GM19043 (cell line): ENCODE results near the gene DCLRE1C.
"Not testable (repeated sequence)": the region's sequence is repeated elsewhere in the genome, so short reads cannot be mapped to it uniquely, and the experiment has no call there.

Experiments
- ATAC-seq: cut with Tn5 transposase; IDR thresholded peaks from one replicate; pipeline ENCODE4 v1.9.1; 2021; ENCODE audit warnings: low read depth; ENCODE audit not compliant: unreplicated experiment

DCLRE1C gene

DNA sequence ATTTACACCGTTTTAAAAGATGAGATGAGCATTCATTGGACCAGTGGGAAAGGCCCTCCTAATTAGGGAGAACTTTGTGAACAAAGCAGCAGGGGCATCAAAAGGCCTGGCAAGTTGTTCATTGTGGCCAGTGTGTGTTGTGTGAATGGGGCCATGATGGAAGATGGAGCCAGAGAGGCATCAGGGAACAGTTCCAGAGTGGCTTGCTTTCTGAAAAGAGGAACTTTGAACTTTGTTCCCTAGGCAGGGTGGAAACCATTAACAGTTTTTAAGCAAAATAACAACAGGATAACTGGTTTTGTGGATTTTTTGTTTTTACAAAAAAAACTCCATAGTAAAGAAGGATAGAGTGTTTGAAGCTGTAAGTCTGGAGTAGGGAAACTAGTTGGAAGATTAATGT lies 62.7 kb downstream of the DCLRE1C start:
- ATAC-seq = no peak

DNA sequence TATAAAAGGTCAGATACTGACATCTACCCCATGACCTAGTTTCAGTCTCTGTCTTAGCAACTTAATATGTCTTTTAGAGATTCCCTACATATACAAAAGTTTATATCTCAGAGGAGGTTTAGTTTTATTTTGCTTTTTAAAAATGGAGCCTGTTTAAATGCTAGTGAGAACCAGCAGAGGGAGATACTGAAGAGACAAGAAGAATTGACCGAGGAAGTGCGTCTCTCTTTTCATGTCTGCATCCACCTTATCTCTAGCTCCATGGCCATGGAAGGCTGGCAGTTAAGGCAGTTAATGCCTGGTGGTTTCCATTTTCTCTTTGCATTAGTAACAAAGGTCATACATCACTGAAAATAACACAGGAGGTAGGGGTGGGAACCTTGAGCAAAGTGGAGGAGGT lies 64.6 kb downstream of the DCLRE1C start:
- no peak for ATAC-seq

DNA sequence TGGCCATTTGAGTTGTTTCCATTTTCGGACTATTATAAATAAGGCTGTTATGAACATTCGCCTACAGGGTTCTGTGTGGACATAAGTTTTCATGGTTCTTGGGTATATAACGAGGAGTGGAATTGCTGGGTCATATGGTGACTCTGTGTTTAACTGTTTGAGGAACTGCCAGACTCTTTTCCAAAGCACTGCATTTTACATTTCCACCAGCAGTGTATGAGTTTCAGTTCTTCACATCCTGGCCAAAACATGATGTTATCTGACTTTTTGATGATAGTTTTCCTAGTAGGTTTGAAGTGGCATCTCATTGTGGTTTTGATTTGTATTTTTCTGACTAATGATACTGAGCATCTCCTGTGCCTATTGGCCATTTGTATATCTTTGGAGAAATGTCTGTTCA lies 69.8 kb downstream of the DCLRE1C start:
- no peak for ATAC-seq

DNA sequence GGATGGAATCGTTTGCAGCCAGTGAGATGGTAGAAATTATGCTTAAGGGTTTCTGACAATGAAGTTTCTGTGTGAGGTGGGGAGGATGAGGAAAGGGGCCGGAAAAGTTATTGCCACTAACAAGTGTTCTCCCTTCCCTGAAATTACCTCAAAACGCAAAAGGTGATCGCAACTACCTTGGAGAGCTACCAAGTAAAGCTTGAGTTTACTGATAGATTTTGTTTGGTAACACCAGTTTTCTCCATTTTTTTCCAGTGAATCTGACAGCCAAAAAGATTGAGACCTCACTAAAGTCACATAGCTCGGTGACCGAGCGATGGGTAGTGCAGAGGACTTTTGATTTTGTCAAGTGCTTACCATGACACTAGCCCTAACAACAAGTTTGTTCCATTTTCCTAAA lies 73.7 kb downstream of the DCLRE1C start:
- ATAC-seq = no peak

DNA sequence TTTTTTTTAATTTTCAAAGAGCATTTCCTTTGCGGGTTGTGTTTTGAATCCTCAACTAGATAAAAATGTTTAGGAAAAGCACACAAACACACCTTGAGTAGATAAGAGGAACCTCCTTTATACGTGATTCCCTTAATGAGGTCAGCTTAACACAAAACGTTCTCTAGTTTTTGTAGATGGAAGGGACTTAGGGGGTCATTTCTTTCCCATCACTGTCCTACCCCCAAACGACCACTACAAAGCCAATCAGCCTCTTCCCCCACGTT lies 74.0 kb downstream of the DCLRE1C start:
- no peak for ATAC-seq

DNA sequence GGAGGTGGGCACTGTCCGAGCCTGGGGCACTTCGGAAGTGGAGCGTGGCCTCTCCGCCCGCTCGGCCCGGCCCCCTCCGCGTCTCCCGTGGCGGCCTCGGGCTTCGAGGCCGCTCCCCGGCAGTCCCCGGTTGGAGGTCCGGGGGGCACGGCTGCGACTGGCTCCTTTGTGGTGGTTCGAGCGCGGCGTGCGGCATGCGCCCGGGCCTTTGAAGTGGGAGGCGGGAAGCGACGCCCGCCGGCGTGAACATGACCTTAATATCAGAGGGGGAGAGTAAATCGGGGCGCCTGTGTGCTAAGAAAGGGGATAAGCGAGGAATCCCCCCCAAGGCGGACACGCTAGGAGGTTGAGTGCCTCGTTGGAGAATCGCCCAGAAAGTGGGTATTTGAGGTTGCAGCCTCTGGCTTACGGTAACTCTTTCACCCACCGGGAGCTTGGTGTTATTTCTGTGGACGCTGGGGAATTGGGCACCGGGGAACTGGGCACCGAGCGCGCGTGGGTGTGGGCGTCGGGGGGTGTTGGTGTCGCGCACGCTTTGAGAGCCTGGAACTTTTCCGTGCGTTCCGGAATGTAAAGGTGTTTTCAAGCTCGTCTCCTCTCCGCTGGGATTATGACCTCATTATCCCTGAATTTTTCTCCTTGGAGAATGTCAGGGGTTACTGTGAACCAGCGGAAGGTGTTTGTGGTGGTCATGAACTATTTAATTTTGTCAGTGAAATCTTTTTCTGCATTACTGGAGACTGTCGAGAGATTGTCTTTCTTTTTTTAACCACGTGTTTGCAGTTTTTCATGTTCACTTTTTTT lies 74.6 kb downstream of the DCLRE1C start:
- peak; percentile 12 for ATAC-seq

DNA sequence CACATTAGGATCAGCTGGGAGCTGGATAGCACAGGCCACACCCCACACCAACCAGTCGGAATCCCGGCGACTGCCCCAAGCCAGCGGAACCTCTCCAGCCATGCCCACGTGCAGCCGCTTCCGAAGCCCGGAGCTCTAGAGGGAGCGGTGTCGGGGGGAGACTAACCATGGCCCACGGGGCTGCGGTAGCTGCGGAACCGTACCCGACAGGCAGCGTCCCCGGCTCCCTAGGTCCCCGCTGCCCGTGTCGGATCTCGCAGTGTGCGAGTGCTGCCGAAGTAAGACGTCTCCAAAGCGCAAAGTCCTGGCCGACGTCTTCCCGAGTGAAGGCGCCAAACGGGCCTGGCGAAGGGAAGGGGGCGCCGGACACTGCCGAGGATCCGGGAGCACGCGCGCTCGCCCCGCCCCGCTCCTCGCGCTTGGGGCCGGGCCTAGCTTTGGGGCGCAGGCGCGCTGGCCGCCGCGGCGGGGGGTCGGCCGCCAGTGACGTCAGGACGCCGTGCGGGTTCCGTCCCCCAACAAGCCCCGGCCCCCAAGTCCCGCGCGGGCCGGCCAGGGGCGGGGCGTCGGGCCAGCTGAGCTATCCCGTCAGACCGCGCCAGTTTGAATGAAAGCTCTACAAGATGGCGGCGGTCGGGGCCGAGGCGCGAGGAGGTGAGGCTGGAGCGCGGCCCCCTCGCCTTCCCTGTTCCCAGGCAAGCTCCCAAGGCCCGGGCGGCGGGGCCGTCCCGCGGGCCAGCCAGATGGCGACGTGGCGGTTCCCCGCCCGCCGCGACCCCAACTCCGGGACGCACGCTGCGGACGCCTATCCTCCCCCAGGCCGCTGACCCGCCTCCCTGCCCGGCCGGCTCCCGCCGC lies 75.4 kb downstream of the DCLRE1C start, which contains the start of gene SUV39H2:
TSS of gene SUV39H2 (plus strand) at position 601 of the 858 bp plus-strand sequence. CDS start at position 624, 23 bp downstream.
- peak; percentile 90 for ATAC-seq

DNA sequence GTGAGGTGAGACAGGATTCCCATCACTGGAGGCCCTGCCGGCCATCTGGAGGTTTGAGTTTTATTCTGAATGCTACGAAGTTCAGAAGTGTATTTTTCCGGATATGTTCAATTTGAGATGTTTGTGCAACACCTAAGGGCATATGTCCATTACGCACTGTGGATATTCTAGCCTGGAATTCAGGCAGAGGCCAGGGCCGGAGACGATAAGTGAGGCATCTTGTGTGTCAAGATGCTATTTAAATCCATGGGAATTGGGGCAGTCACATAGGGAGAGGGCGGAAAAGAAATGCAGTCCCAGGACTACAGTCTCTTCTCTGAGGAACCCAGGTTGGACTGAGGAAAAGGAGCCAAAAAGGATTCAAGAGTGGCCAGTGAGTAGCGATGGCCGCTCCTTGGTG lies 77.1 kb downstream of the DCLRE1C start:
- ATAC-seq = no peak

DNA sequence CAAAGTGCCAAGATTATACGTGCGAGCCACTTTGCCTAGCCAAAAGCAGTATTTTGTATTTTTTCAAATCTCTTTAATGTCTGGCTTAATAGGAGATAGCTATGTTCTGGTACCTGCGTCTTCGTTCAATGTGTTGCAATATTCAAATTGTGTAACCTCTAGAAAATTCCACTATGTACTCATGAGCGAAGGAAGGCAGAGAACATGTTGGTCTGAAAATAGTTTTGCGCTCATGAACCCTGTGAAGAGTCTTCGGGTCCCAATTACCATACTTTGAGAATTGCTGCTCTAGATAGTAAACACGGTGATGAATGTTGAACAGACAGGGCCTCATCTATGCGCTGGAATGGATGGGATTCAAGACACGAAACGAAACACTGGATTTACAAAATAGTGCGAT lies 78.0 kb downstream of the DCLRE1C start:
- ATAC-seq = no peak

DNA sequence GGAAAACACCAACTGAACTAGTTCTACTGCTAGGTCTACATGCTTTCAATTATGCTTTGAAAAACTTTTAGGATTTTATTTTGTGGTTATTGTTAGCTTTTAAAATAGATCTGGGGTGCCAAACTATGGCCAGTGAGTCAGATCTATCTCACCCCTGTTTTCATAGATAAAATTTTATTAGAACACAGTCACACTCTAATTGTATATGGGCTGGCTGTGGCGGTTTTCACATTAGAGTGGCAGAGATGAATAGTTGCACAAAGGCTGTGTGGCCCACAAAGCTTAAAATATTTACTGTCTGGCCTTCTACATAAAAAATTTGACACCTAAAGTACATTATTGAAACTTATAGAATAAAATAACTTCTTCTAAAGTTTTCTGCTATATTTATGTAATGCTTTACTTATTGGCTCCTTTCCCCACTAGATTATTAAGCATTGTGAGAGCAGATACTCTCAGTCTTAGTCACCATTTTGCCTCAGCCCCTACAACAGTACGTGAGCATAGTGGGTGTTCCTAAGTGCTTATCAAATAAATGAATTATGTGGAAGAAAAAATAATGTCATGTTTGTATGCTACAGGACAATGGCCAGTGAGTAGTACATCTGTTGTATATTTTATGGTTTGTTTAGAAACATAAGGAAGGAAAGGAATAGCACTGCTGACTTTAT lies 80.7 kb downstream of the DCLRE1C start:
- ATAC-seq = peak; percentile 44

DNA sequence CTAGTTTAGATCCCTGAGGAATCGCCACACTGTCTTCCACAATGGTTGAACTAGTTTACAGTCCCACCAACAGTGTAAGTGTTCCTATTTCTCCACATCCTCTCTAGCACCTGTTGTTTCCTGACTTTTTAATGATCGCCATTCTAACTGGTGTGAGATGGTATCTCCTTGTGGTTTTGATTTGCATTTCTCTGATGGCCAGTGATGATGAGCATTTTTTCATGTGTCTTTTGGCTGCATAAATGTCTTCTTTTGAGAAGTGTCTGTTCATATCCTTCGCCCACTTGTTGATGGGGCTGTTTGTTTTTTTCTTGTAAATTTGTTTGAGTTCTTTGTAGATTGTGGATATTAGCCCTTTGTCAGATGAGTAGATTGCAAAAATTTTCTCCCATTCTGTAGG lies 89.0 kb downstream of the DCLRE1C start:
- not testable (repeated sequence) for ATAC-seq

DNA sequence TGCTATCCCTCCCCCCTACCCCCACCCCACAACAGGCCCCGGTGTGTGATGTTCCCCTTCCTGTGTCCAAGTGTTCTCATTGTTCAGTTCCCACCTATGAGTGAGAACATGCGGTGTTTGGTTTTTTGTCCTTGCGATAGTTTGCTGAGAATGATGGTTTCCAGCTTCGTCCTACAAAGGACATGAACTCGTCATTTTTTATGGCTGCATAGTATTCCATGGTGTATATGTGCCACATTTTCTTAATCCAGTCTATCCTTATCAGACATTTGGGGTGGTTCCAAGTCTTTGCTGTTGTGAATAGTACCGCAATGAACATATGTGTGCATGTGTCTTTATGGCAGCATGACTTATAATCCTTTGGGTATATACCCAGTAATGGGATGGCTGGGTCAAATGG lies 89.4 kb downstream of the DCLRE1C start:
- not testable (repeated sequence) for ATAC-seq

DNA sequence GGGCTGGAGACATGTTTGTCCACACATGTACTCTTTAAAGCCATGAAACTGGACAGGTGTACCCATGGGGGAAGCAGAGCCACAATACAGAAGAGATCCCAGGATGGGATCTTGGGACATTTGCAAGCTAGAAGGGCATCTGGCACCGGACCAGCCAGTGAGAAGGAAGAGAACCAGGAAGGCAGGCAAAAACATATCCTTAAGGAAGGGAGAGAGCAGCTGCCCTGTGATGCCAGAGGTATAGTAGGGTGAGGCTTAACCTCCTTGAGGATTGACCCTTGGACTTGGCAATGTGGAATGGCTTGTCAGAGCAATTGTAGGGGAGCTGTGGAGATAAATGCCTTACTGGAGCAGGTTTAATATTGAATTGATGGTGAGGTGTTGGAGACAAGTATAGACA lies 93.1 kb downstream of the DCLRE1C start:
- ATAC-seq = no peak

DNA sequence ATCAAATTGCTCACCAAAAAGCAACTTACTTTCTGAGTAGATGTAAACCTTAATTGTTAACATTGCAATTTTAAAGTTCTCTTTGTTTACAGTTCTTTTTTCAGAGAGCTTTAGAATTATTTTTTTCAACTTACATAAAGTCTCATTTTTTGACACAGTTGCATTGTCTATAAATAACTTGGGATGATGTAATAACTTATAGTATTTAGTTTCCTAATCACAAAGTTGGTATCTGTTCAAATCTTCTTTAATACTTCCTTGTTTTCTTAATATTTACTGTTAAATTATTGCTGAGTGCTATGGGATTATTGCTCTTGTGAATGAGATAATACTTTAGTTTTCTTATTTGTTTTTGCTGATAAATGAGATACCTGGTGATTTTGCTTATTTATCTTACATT lies 94.1 kb downstream of the DCLRE1C start:
- no peak for ATAC-seq

DNA sequence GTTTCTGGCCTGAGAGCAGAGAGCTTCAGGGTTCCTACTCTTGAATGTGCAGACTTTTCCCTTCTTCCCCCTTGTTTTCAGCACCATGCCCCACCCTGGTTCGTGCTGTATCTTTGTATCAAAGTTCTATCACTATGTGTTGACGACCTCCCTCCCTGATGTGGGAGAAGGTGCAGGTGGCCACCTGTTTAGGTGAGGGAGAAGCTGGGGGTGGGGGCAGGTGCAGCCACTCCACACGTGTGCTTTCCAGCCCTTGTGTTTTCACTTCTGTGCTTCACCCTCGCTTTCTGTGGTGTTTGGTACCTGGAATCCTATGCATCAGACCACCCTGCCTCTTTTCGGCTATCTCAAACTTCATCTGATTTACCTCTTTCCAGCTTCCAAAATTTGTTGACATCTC lies 94.9 kb downstream of the DCLRE1C start:
- no peak for ATAC-seq

DNA sequence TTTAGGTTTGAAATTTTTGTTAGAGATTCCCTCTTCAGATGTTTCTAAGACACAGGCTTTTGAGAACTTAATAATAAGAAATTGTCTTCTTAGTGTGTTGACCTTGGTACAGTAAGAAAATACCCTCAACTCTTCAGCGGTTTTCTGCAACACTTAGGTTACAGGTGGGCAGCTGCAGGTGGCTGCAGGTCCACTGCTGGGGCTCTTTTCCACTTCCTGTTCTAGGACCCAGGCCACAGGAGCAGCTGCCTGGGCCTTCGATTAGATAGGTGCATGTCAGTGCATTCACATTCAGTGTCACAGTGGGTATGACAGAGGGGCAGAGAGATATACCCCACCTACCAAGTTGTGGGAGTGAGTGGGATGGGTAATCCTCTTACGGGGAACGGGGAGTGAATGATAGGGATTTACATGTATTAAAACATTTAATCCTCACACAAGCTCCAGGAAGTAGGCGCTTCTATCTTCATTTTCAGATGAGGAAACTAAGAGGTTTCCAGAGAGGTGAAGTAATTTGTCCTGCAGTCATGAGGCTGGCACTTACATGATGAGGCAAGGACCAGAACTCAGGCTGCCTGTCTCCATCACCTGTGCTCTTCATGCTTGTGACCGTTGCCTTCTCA lies 95.4 kb downstream of the DCLRE1C start:
- no peak for ATAC-seq

DNA sequence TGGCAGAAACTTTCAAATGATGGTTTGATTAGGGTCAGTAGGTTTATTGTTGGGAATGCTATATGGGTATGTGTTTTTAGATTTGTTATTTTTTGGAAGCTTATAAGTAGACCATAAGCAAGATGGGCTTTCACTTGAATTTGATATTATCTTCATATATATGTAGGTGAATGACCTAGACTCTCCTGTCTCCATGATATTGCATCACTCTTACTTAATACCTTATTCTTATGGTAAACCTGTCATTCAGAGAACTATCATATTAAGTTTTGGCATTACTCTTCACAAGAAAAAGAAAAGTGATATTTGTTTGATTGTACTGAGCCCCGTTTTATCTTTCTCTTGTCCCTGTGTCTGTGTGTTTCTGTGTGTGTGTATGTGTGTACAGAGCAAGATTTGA lies 98.4 kb downstream of the DCLRE1C start:
- no peak for ATAC-seq

DNA sequence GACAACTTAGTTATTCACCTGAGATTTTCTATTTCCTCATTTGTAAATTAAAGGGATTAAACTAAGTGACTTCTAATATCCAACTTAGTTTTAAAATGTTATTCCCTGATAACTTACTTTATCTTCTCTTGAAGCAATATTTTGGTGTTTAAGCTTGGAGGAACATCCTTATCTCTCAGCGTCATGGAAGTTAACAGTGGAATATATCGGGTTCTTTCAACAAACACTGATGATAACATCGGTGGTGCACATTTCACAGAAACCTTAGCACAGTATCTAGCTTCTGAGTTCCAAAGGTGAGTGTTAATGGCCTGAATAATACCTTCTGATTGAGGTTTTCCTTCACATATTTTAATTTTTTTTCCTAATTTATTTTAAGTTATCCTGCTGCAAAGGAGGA lies 101.7 kb downstream of the DCLRE1C start:
- ATAC-seq = no peak
